T-helper 22 cell (primary cell): ENCODE results near the gene SETD3.
A peak's percentile ranks its signal among the peaks of the same experiment; 100 is the strongest.

Experiments
- DNase-seq: peaks from one replicate; pipeline ENCODE4 v3.0.0-alpha.2; 2020; ENCODE audit warnings: low read depth

SETD3 gene

DNA sequence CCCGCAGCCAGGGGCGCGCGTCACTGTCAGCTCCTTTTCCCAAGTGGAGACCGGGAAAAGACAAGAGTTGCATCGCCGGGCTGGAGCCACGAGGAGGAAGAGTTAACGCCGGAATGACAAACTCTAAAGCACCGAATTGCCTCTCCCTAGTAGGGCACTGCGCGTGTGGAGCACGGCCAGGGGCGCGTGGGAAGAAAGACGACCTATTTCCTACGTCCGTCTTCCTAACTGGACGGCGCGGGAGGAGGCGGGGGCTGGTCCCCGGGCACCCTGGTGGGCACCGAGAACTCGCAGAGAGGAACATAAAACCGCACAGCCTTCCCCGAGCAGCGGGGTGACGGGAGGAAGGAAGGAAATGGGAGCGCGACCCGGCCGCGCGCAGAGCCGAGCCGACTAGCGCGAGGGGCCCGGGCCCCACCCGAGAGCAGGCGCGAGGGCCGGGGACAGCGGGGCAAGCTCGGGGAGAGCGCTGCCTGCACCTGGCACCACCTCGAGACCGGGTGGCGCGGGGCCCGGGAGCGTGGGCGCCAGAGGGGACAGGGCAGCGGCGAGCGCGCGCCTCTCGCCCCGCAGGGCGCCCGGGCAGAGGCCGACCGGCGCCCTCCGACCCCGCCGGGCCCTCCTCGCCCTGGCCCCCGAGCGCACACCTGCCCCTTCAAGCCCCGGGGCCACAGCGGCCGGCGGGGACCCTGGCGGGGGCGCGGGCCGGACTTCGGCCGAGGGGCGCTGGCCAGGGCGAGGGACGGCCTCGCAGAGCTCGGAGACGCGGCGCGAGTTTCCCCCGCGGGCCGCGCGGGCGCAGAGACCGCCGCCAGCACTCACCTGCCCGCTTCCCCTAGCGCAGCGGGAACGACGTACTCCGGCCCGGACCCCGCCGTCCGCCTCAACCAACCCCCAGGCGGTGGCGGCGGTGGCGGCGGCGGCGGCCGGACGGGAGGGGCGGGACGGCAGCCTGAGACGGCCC, at the start of gene SETD3:
SETD3 (minus strand) TSS at position 954 of the 964 bp plus-strand sequence. CDS start 15,054 bp downstream, outside the sequence.
- peak; percentile 11 for DNase-seq

DNA sequence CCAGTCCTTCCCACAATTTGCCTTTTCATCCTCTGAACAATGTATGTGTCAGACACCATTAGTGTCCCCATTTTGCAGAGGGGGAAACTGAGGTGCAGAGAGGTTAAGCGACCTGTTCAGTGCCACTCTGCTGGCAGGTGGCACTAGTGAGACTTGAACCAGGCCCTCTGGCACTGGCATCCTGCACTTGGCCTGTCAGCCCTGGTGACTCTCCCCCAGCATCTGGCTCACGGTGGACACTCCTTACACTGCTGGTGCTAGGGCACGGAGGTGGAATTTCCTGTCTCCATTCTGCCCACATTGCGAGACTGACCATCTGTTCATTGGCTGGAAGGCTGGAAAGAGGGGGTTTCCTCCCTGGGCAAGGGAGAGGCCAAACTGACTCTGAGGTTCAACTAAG, 49.2 kb upstream of the SETD3 start:
- no peak for DNase-seq

DNA sequence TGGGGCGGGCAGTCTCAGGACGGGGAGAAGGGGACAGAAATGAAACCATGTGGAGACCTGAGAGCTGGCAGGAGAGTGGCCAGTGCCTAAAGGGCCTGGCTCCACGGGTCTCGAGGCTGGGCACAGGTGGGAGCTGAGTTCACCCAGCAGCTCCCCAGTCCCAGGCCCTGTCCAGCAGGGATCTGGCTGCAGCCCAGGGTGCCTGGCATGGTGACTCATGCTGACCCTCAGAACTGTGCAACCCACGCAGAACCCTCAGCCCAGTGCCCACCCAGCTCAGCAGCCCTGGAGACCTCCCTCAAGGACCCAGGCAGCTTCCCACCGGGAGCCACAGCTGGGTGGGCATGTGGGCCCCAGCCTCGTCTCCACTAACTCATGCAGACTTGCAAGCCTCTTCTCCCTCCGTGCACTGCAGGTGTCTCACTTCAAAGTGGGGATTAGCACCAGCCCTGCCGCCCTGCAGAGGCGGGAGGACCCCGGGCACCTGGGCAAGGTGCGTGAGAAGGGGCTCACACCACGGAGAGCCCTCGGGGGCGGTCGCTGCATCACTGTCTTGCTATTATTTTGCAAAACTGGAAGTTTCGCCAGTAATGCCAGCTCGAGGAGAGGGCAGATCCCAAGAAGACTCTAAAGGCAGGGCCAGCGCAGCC, 46.9 kb upstream of the SETD3 start:
- DNase-seq, result no peak

DNA sequence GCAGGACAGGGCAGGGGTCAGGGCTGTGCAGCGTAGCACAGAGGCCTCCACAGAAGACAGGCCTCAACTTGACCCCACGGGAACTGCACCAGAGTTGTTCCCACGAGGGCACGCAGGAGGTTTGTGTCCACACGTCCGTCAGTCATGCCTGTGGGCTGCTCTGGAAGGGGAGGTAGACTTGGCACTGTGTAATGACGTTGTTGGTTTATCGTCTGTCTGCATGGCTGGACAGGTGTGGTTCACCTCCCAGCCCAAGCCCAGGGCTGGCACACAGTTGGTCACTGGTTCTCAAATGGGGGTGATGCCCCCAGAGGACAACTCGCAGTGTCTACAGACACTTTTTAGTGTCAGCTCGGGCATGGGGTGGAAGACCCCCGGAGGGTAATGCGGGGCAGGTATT, 46.4 kb upstream of the SETD3 start:
- DNase-seq, result no peak

DNA sequence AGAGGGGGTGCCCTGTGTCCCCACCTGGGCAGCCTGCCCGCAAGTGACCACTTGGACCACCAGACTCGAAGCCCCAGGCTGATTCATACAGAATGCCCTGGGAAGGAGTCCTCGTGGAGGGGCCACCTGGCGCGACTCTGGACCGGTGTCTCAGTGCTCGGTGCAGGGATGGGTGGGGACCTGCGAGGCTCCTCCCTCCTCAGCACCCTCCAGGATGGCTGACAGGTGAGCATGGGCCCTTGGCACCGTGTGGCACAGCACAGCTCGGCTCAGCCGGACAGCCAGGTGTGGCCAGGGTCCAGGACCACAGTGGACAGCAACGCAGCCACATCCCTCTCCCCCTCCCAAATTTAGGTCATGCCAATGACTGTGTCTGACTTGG, 45.0 kb upstream of the SETD3 start:
- no peak for DNase-seq

DNA sequence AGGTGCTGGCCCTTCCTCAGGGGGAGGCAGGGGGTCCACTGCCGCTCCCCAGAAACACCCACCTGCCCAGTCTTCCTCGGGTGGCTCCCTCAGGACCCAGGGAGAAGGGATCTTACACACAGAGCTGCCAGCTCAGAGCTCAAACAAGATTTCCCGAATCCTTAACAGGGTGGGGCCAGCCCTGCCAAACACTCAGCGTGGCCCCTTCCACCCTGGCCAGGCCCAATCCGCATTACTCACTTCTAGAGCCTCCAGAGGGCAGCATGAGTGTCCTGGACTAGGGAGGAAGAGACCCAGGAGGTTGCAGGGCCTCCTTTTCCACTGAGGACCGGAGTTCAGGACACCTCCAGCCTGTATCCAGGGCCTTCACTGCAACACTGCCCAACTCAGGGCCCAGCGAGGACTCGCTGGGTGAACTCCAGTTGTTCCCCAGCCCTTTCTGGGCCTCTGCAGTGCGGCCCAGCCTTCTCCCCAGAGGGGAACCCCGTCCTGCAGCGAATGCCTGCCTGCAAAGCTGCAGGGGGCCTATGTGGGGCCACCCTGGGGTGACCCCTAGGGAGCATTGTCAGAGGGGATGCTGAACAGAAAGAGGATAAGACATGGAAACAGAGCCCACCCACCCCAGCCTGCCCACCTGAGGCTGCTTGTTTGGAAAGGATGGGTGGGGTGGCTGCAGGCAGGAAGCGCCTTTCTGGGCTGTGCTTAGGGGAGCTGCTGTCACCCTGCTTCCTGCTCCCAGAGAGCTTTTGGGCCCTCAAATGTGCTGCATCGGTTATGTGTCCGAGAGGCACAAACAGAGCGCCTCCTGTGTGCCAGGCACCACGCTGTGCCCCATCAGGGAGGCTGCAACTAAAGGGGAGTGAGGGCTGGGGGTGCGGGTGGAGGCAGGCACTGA, 44.4 kb upstream of the SETD3 start:
- no peak for DNase-seq

DNA sequence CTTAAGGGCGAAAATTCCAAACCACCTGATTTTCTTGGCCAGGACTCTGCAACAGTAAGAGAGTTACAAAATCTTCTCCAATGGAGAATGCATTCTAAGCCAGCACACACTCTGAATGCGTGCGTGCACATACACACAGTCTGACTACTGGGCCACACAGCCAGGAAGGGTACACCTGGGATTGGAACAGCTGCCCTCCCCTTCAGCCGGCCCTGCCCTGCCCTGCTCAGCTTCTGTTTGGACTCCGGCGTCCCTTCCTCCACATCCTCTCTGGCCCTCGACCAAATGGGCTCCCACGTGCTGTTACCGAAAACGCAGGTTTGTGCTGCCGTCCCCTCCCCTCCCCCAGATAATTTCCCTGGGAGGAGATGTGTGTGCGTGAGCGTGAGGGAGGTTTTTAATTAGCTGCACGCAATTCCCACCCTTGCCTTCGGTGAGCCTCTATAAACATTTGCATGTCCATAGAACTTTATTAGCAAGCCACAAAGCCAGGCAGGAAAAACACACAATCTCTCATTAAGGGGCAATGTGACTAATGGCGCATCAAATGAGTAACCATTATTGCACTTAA, 43.5 kb upstream of the SETD3 start:
- no peak for DNase-seq

DNA sequence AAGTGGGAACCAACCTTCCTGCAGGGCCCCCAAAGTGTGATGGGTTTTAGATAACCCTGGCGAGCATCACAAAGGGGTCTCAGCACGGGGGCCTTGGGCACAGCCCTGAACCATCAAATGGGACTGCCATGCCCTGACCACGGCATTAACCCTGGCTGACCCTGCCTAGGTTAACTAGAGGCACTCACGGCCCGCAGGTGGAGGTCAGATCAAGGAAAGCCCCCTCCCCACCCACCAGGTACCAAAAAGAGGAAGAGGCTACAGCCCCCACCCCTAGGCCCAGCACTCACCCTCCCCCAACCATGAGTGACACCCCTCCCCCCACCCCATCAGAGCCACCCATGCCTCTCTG, 43.0 kb upstream of the SETD3 start:
- DNase-seq, result no peak

DNA sequence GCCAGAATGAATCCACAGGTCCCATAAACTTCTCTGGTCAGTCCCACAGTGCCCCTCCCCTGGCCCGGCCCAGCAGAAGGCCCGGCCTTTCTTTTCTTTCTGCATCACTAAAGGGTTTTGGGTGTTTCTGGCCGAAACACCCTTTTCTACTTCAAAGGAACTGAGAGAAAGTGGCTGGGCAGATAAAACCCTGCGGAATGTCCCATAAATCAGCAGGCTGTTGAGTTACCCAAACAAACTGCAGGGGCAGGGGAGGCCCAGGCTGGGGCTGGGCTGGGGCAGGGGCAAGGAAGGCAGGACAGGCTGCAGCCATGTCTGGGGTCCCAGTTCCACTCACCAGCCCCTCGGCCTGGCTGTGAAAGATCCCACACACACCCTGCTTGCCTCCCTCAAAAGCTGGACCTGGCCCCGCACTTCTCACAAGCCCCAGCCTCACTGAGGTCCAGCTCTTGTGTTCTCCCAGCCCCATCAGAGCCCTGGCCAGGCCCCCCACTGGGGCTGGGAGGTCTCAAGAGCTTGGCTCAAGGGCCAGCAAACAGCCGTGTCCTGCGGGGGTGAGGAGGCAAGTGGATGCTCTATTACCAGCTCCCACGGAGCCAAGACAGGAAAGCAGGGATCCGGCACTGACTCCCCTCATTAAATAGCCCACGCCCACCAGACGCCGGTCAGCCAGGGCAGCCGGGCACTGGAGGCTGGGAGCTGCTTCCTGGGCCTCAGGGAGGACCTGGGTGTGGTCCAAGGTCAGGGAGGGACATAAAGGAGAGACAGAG, 42.5 kb upstream of the SETD3 start:
- DNase-seq, result no peak

DNA sequence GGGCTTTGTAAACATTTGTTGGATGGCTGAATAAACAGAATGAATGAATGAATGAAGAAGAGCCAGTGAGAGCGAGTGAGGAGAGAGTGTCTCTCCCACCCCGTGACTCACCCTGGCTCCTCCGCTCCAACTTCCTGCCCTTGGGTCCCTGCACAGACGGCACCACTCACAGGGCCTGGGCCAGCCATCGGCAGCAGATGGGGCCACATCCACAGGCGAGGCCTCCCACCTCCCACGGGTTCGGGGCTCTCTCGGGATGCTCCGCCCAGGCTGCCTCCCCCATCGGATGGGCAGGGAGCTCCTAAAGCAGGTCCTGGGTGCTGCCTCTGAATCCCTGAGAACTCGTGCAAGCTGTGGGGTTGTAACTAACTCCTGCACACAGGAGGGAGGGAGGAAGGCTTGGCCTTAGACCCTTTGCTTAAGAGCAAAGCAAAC, 41.8 kb upstream of the SETD3 start:
- no peak for DNase-seq

DNA sequence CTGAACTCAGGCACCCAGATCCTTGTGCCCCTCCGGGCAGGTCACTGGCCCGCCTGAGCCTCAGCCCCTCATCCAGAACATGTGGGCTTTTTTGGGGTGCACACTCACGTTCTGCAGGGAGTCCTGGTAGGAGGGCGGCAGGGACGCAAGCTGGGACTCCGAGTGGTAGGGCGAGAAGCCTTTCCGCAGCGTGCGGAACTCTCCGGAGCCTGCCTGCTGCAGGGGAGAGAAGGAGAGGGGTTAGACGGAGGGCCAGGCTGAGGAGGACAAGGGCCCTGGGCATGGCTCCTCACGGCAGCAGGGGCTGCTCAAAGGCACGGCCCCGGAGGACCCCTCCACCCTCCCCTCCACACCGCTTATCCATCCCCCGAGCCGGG, 41.4 kb upstream of the SETD3 start:
- DNase-seq, result no peak

DNA sequence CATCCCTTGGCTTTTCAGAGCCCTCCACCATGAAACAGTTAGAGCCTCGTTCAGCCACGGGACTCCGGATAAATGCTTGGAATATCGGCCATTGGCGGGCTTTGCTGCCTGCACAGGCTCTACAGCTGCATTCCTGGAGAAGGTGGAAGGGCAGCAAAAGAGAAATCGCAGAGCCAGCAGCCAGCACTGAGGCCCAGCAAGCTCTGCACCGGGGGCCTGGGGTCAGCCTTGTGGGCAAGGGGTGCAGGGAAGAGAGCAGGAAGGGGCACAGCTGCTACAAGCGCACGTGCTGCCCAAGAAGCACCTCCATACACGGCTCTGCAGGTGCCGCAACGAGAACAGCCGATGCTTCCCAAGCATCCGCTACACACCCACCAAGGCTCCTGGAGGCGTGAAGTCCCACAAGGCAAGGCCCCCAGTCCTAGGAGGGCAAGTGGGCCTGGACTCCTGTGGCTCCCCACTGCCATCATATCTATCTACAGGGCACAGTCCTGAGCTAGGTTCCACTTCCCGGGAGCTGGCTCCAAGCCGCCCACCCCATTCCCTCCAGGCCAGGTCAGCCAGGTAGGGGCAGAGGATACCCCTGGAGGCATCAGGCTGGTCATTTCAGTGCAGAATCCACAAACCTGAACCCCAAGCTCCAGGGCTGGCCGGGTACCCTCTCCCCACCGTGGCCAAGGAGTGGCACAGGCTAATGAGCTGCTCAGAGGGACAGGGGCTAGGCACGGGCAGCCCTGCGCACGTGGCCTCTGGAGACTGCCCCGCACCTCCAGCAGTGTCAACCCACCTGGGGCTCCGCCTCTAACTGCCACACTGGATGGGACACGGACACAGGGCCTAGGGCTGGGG, 40.7 kb upstream of the SETD3 start:
- no peak for DNase-seq

DNA sequence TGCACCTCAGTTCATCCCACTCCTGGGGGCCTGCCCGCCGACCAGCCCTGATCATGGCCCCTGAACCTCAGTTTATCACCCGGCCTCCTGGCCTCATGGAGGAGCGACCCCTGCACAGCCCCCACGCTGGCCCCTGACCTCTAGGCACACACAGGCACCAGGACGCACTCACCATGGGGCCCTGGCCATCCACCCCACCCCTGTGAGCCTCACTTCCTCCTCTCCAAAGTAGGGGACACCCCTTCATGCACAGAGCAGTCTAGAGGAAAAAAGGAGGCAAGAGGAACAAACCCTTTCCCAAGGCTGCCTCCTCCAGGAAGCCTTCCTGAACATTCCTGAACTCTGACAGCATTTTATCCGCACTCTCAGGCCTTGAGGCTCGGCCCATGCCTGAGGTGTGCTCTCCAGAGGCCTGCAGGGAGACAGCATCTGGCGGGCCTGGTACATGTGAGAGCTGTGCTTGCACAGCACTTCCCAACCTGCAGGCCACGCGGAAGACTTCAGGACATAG, 40.0 kb upstream of the SETD3 start:
- no peak for DNase-seq

DNA sequence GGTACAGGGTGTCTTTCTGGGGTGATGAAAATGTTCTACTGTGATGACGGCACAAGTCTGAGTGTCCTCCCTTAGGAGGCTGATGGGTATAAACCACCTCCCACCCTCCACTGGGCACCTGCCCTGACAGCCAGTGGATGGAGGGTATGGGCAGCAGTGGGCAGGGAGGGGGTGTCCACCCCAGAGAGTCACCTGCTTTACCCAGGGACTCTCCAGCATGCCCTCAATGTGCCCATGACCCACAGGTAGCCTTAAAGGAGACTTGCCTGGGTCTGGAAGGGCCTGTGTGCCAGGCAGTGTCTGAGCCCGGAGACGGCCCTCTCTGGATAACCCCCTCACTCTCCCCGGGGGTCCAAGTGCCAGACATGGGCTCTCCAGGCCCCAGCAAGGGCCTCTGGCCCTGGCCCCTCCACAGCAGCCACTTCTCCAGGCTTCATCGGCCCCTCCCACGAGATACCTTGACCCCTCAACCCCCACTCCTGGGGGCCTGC, 39.3 kb upstream of the SETD3 start:
- DNase-seq, result no peak

DNA sequence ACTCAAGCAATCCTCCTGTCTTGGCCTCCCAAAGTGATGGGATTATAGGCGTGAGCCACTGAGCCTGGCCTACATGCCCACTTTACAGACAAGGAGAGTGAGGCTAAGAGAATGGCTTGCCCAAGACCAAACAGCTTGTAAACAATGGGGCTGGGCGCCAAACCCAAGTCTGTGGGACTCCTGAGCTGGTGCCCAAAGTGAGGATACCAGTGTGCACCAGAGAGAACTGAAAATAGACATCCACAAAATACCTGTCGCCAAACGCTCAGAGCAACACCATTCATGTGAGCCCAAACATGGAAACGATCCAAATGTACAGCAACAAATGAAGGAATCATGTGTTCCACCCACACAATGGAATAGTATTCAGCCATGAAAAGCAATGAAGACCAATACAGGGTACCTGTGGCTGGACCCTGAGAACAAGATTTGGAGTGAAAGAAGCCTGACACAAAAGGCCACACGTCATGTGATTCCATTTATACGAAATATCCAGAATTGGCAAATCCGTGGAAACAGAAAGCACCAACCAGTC, 38.8 kb upstream of the SETD3 start:
- DNase-seq, result no peak

DNA sequence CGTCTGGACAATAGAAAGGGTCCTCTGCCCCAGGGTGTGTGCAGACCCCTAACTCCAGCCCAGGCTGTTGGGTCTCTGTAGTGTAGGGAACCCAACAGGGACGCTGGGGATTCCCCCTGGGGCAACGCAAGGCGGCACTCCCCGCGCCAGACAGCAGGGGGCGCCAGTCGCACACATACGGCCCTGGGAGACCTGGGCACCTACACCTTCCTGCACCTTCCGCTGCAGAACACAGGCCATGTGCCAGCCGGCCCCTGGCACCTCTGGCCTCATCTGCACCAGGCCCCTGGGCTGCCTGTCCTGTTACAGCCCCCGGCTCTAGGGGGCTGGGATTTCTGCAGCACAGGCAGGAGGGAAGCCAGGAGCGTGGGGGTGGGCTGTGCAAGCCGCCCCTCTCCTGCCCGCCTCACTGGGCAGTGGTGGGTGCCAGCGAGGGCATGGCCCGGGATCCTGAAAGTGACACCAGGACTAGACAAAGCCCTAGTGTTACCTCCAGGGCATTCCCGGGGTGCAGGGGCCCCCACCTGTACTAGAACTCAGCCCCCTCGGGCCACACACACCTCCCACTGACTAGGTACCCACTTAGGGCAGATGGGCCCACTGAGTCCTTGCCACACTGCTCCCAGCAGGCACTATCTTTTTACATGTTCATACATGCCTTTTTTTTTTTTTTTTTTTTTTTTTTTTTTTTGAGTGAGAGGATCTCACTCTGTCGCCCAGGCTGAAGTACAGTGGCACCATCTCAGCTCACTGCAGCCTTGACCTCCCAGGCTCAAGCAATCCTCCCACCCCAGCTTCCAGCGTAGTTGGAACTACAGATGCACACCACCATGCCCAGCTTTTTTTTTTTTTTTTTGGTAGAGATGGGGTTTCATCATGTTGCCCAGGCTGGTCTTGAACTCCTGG, 38.0 kb upstream of the SETD3 start:
- peak; percentile 45 for DNase-seq

DNA sequence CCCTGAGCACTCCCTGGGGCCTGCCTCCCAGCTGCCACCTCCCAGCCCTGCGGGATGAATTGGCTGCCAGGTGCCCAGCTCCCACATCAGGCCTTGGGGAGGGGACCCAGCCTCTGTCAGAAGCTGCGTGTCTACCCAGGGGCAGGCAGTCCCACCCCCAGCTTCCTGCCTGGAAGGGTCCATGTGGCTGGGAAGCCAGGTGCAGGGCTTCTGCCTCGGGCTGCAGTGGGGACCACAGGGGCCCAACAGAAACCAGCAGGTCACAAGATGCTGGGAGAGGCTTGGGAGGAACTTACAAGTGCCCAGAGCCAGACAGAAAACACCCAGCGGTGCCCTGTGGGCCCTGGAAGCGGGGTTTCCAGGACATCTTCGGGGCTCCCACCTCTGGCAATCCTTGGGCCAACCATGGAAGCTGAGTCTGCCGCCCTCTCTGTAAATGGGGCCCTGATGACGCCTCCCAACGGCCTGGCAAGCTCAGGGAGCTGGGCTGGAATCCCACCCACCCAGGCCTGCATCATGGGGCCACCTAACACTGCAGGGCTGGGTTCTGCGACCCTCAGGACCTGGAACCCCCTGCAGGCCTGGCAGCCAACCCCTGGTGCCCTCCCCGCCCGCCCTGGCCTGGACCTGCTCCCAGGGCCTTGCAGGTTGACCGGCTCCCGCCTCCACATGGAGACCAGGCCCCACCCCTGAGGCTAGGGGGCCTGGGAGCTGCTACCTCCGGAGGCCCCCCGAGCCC, 37.2 kb upstream of the SETD3 start:
- DNase-seq, result no peak
